IMR-90 (cell line): ENCODE data around the gene MNS1. TPM values are rescaled to one million over a fixed set of nuclear protein-coding genes. Genes with fewer than 3 reads are reported as not detected.

ENCODE experiments used
- ATAC-seq: fragments of 200-7000 bp; cut with Tn5 transposase; 2 replicates; pipeline ENCODE4 v1.9.1; 2020; ENCODE audit warnings: low read depth, mild to moderate bottlenecking, moderate library complexity
- BruUV-seq: library from RNA; stranded (reverse); fragments of 400-500 nt; replicated peaks from 2 replicates; lab custom pipeline; 2021; lab: Mats Ljungman, UMichigan
- CTCF ChIA-PET: fragments of 300-600 bp; formaldehyde crosslinking; extraction: SDS; loops from one replicate; lab custom pipeline; 2021; ENCODE audit warnings: antibody characterized with exemption; lab: Yijun Ruan, JAX
- POLR2A ChIA-PET: fragments of 300-600 bp; sonication (Branson Sonifier 250); formaldehyde crosslinking; loops from one replicate; lab custom pipeline; 2022; ENCODE audit warnings: antibody characterized with exemption; ENCODE audit not compliant: unreplicated experiment; lab: Charles Lee
- DNase-seq: peaks from one replicate; pipeline ENCODE4 v3.0.0; 2013
- H2AFZ ChIP-seq: replicated peaks from 2 replicates; pipeline ENCODE3; 2013; ENCODE audit warnings: low read length, mild to moderate bottlenecking; ENCODE audit not compliant: poor library complexity
- H2AK5ac ChIP-seq: 2 replicates; pipeline ENCODE4 v1.6.1; 2013; ENCODE audit warnings: low read depth, low read length, inconsistent platforms
- H2AK9ac ChIP-seq: replicated peaks from 2 replicates; pipeline ENCODE3; 2013; ENCODE audit warnings: mild to moderate bottlenecking, low read depth, low read length, moderate library complexity; ENCODE audit not compliant: poor library complexity
- H2BK120ac ChIP-seq: 2 replicates; pipeline ENCODE4 v1.6.1; 2013; ENCODE audit warnings: low read depth, low read length, inconsistent platforms
- H2BK15ac ChIP-seq: 3 replicates; pipeline ENCODE4 v1.6.1; 2013; ENCODE audit warnings: low read depth, low read length, inconsistent platforms
- H2BK20ac ChIP-seq: 2 replicates; pipeline ENCODE4 v1.6.1; 2013; ENCODE audit warnings: low read depth, mild to moderate bottlenecking, inconsistent platforms, low read length, moderate library complexity
- H2BK5ac ChIP-seq: 2 replicates; pipeline ENCODE4 v1.6.1; 2013; ENCODE audit warnings: mild to moderate bottlenecking, low read depth, low read length, inconsistent platforms; ENCODE audit not compliant: poor library complexity, severe bottlenecking
- H3K14ac ChIP-seq: replicated peaks from 2 replicates; pipeline ENCODE4 v1.6.1; 2013; ENCODE audit warnings: low read depth, low read length, inconsistent platforms
- H3K18ac ChIP-seq: 2 replicates; pipeline ENCODE4 v1.6.1; 2013; ENCODE audit warnings: low read depth, low read length, control low read depth
- H3K23ac ChIP-seq: 2 replicates; pipeline ENCODE4 v1.6.1; 2013; ENCODE audit warnings: low read depth, low read length, inconsistent platforms
- H3K27ac ChIP-seq: 2 replicates; pipeline ENCODE4 v1.5.1; 2013; ENCODE audit warnings: mild to moderate bottlenecking, control low read depth, low read length; ENCODE audit not compliant: insufficient read depth
- H3K27me3 ChIP-seq: 2 replicates; pipeline ENCODE4 v1.6.1; 2013; ENCODE audit warnings: low read length; ENCODE audit not compliant: control insufficient read depth, insufficient read depth
- H3K36me3 ChIP-seq: 2 replicates; pipeline ENCODE4 v1.6.1; 2013; ENCODE audit warnings: low read length, mixed read lengths; ENCODE audit not compliant: control insufficient read depth, insufficient read depth
- H3K4ac ChIP-seq: 2 replicates; pipeline ENCODE4 v1.6.1; 2013; ENCODE audit warnings: low read depth, low read length, inconsistent platforms
- H3K4me1 ChIP-seq: 2 replicates; pipeline ENCODE4 v1.6.1; 2013; ENCODE audit warnings: low read length, mixed read lengths; ENCODE audit not compliant: control insufficient read depth, insufficient read depth
- H3K4me2 ChIP-seq: 2 replicates; pipeline ENCODE4 v1.6.1; 2013; ENCODE audit warnings: low read depth, mild to moderate bottlenecking, control low read depth, low read length, moderate library complexity
- H3K4me3 ChIP-seq: 2 replicates; pipeline ENCODE4 v1.5.1; 2013; ENCODE audit warnings: low read depth, mild to moderate bottlenecking, control low read depth, low read length, moderate library complexity; ENCODE audit not compliant: insufficient read depth
- H3K56ac ChIP-seq: 2 replicates; pipeline ENCODE4 v1.6.1; 2013; ENCODE audit warnings: low read length, inconsistent platforms; ENCODE audit not compliant: insufficient read depth; ENCODE audit errors: extremely low read depth
- H3K79me1 ChIP-seq, 2 experiments: 2 replicates each; pipeline ENCODE4 v1.6.1; 2013; ENCODE audit warnings: low read length in 2 of 2, inconsistent platforms in 1 of 2, low read depth in 1 of 2
- H3K9ac ChIP-seq: 2 replicates; pipeline ENCODE4 v1.6.1; 2013; ENCODE audit warnings: low read depth, low read length, control low read depth
- H3K9me1 ChIP-seq: 2 replicates; pipeline ENCODE4 v1.6.1; 2013; ENCODE audit warnings: low read length, inconsistent platforms; ENCODE audit not compliant: insufficient read depth
- H3K9me3 ChIP-seq: 2 replicates; pipeline ENCODE4 v1.6.1; 2013; ENCODE audit warnings: low read length; ENCODE audit not compliant: control insufficient read depth, insufficient read depth
- H4K20me1 ChIP-seq: 2 replicates; pipeline ENCODE4 v1.6.1; 2013; ENCODE audit warnings: low read length, inconsistent platforms; ENCODE audit not compliant: insufficient read depth
- H4K5ac ChIP-seq: 2 replicates; pipeline ENCODE4 v1.6.1; 2013; ENCODE audit warnings: mild to moderate bottlenecking, low read depth, low read length, control low read depth
- H4K8ac ChIP-seq, 2 experiments: 2 replicates each; pipeline ENCODE4 v1.6.1; 2013; ENCODE audit warnings: low read depth in 2 of 2, low read length in 2 of 2, control low read depth in 1 of 2, inconsistent platforms in 1 of 2
- H4K91ac ChIP-seq: 2 replicates; pipeline ENCODE4 v1.6.1; 2013; ENCODE audit warnings: low read depth, low read length, inconsistent platforms; ENCODE audit not compliant: insufficient read depth
- FOS ChIP-seq: fragments of 150-350 bp; IDR thresholded peaks from 2 replicates; pipeline ENCODE4 v1.6.1; 2016; ENCODE audit warnings: low read depth, low read length
- MAFK ChIP-seq: IDR thresholded peaks from 2 replicates; pipeline ENCODE4 v1.6.1; 2012; ENCODE audit warnings: low read depth, low read length, improper control_type of control experiment
- MAZ ChIP-seq: IDR thresholded peaks from 2 replicates; pipeline ENCODE4 v1.6.1; 2012; ENCODE audit warnings: low read depth, mild to moderate bottlenecking, low read length, improper control_type of control experiment, moderate library complexity, borderline replicate concordance
- MXI1 ChIP-seq: IDR thresholded peaks from 2 replicates; pipeline ENCODE4 v1.6.1; 2012; ENCODE audit warnings: low read depth, mild to moderate bottlenecking, low read length, moderate library complexity, borderline replicate concordance
- NFE2L2 ChIP-seq: fragments of 150-350 bp; IDR thresholded peaks from 2 replicates; pipeline ENCODE4 v1.6.1; 2016; ENCODE audit warnings: low read depth, mild to moderate bottlenecking, low read length
- RAD21 ChIP-seq: IDR thresholded peaks from 2 replicates; pipeline ENCODE4 v1.6.1; 2012; ENCODE audit warnings: low read length, improper control_type of control experiment
- RCOR1 ChIP-seq: IDR thresholded peaks from 2 replicates; pipeline ENCODE4 v1.6.1; 2012; ENCODE audit warnings: mild to moderate bottlenecking, low read length, improper control_type of control experiment; ENCODE audit not compliant: insufficient replicate concordance
- WGBS, 2 experiments: methylation state at CpG; one replicate each; pipeline versions ENCODE4 v1.1.5 to v1.1.7; 2013; ENCODE audit warnings: missing lambda C conversion rate in 2 of 2; ENCODE audit not compliant: insufficient read length in 1 of 2; ENCODE audit errors: extremely low coverage in 2 of 2; 5-methylcytosine and 5-hydroxymethylcytosine counted together
- dilution Hi-C: fragments of 300-500 bp; cut with HindIII; formaldehyde crosslinking; loops from one replicate; pipeline ENCODE4 v1.14.3; 2018; ENCODE audit warnings: low sequenced_read_pairs; ENCODE audit not compliant: unreplicated experiment
- in situ Hi-C: fragments of 300-500 bp; cut with MboI; formaldehyde crosslinking; loops from 3 replicates; pipeline ENCODE4 v1.14.3; 2019; ENCODE audit warnings: low sequenced_read_pairs, inconsistent platforms, mixed read lengths
- intact Hi-C: fragments of 100-400 bp; cut with micrococcal nuclease; formaldehyde crosslinking; loops from 2 replicates; pipeline ENCODE4 v1.10.0; 2022
- polyA plus RNA-seq, 3 experiments: library from polyadenylated mRNA; depleted of rRNA; stranded (reverse); fragments of >200 nt; gene quantifications; 2 replicates each; pipeline ENCODE4 v1.2.3, GENCODE V29; 2012; ENCODE audit warnings: low replicate concordance in 1 of 3
- total RNA-seq: library from RNA; depleted of rRNA; stranded (reverse); fragments of >200 nt; gene quantifications from 2 replicates; pipeline ENCODE4 v1.2.3, GENCODE V29; 2012
- TF ChIP-seq, protein P1 (sequence below): fragments of 150-350 bp; IDR thresholded peaks from 2 replicates; pipeline ENCODE4 v1.6.1; 2017; ENCODE audit warnings: mild to moderate bottlenecking, antibody characterized with exemption, low read length, low read depth
- TF ChIP-seq, protein P2 (sequence below): fragments of 150-350 bp; IDR thresholded peaks from 2 replicates; pipeline ENCODE4 v1.6.1; 2016; ENCODE audit warnings: low read depth, mild to moderate bottlenecking, low read length, moderate library complexity, borderline replicate concordance
- TF ChIP-seq, protein P3 (sequence below): conservative IDR thresholded peaks from 2 replicates; pipeline ENCODE4 v1.5.1; 2012; ENCODE audit warnings: mild to moderate bottlenecking, low read depth, low read length, improper control_type of control experiment

MNS1 gene
- total and polyA plus RNA-seq, 2 of the 4 experiments (the other 2 are of a cell fraction), result 0.36 to 0.84 TPM

DNA sequence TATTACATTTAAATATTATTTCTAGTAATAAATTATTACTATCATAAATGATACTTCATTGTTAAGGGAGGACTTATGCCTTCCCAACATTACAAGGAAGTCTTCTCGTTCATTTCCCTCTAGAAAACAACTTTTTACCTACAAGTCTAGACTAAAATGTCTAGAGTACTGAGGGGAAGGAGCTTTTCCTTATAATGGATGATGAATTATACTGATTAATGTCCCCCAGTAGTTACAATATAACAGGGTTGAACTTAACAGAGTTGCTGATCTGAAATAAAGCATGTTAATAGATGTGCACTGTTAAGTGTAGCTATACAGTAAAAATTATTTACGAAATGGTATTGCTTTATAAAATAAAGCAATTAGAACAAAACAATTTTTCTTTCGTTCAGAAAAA is 2.7 kb upstream of the MNS1 start:
- Histone ChIP-seq H3K27ac (no peak overlapping the region), H3K4me3 (no peak overlapping the region), H4K5ac (no peak overlapping the region), H3K9me1 (no peaks in the 10 kb centered on the region), H2BK5ac (no peak overlapping the region), H3K36me3 (no peaks in the 10 kb centered on the region), H4K91ac (no peak overlapping the region), H2BK15ac (no peak overlapping the region), H2BK20ac (no peak overlapping the region), H3K79me1 (no peaks in the 10 kb centered on the region), H3K27me3 (peaks cover 7% of the 10 kb centered on the region), H3K9ac (no peak overlapping the region), H2BK120ac (no peak overlapping the region), H4K20me1 (no peaks in the 10 kb centered on the region), H3K4ac (no peak overlapping the region), H3K14ac (no peak overlapping the region), H3K4me1 (no peaks in the 10 kb centered on the region), H3K56ac (no peak overlapping the region), H3K9me3 (no peaks in the 10 kb centered on the region), H2AK5ac (no peak overlapping the region), H4K8ac (no peak overlapping the region), H3K4me2 (no peak overlapping the region), H3K18ac (no peak overlapping the region), H2AFZ (no peak overlapping the region), H3K23ac (no peak overlapping the region), H2AK9ac (no peak overlapping the region)
- ChIA-PET POLR2A (no interaction called here), CTCF (interaction anchor here (0.9 kb wide), 1 partner anchor 25 kb away, joined by 3 read pairs; no protein-coding TSS in a partner anchor)
- intact Hi-C loops (no loop called here), in situ Hi-C loops (no loop called here), dilution Hi-C loops (no loop called here)
- no peak for DNase-seq
- TF ChIP-seq, protein P1, sequence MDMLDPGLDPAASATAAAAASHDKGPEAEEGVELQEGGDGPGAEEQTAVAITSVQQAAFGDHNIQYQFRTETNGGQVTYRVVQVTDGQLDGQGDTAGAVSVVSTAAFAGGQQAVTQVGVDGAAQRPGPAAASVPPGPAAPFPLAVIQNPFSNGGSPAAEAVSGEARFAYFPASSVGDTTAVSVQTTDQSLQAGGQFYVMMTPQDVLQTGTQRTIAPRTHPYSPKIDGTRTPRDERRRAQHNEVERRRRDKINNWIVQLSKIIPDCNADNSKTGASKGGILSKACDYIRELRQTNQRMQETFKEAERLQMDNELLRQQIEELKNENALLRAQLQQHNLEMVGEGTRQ, result no peak
- no peak for TF ChIP-seq MAFK
- TF ChIP-seq, protein P2, sequence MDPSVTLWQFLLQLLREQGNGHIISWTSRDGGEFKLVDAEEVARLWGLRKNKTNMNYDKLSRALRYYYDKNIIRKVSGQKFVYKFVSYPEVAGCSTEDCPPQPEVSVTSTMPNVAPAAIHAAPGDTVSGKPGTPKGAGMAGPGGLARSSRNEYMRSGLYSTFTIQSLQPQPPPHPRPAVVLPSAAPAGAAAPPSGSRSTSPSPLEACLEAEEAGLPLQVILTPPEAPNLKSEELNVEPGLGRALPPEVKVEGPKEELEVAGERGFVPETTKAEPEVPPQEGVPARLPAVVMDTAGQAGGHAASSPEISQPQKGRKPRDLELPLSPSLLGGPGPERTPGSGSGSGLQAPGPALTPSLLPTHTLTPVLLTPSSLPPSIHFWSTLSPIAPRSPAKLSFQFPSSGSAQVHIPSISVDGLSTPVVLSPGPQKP, result no peak
- no peak for TF ChIP-seq RAD21
- TF ChIP-seq RCOR1, result no peak
- TF ChIP-seq, protein P3, sequence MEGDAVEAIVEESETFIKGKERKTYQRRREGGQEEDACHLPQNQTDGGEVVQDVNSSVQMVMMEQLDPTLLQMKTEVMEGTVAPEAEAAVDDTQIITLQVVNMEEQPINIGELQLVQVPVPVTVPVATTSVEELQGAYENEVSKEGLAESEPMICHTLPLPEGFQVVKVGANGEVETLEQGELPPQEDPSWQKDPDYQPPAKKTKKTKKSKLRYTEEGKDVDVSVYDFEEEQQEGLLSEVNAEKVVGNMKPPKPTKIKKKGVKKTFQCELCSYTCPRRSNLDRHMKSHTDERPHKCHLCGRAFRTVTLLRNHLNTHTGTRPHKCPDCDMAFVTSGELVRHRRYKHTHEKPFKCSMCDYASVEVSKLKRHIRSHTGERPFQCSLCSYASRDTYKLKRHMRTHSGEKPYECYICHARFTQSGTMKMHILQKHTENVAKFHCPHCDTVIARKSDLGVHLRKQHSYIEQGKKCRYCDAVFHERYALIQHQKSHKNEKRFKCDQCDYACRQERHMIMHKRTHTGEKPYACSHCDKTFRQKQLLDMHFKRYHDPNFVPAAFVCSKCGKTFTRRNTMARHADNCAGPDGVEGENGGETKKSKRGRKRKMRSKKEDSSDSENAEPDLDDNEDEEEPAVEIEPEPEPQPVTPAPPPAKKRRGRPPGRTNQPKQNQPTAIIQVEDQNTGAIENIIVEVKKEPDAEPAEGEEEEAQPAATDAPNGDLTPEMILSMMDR, result no peak
- TF ChIP-seq FOS, result no peak
- TF ChIP-seq MAZ, result no peak
- no peak for TF ChIP-seq NFE2L2
- no peak for TF ChIP-seq MXI1
- WGBS, 2 experiments, result no CpG with 5 or more reads among the region's 3 CpGs
- BruUV-seq, result no TSS peak
- no peak for ATAC-seq
